Measurements from ENCODE around the gene CACNA1A. TPM values are rescaled to one million over a fixed set of nuclear protein-coding genes. Genes with fewer than 3 reads are reported as not detected.

Gene CACNA1A
- total RNA-seq, 1 donor from 2014 or later = 16.5 TPM

- no peak overlapping the region for H2AFZ ChIP-seq (replicated peaks)
- H3K9me3 ChIP-seq (ENCODE audit: low read depth) = no peaks in the 10 kb centered on the region
- H3K4me2 ChIP-seq = no peak overlapping the region
- no peaks in the 10 kb centered on the region for H4K20me1 ChIP-seq (ENCODE audit: low read depth)
- no peak for DNase-seq (ENCODE audit: low spot score)
- TF ChIP-seq EZH2 (IDR thresholded peaks at IDR 0.05) (no peak), CTCF (IDR thresholded peaks at IDR 0.05) (no peak), EZH2phosphoT487 (IDR thresholded peaks at IDR 0.05) (no peak)
- Mint-ChIP-seq H3K36me3 (no peaks in the 10 kb centered on the region), H3K27me3 (ENCODE audit: insufficient read depth, low read depth) (peaks cover 4% of the 10 kb centered on the region), H3K4me1 (peaks cover 22% of the 10 kb centered on the region), H3K4me3 (no peak overlapping the region), H3K9me3 (no peaks in the 10 kb centered on the region), H3K27ac (no peak overlapping the region)
- no peak overlapping the region for H3K4me3 ChIP-seq
- peaks cover 9% of the 10 kb centered on the region for H3K4me1 ChIP-seq
- no peaks in the 10 kb centered on the region for H3K27me3 ChIP-seq
- no peaks in the 10 kb centered on the region for H3K79me2 ChIP-seq (ENCODE audit: low read depth)
- H3F3A ChIP-seq (ENCODE audit: low read depth) = peaks cover 2% of the 10 kb centered on the region
- no peak overlapping the region for H3K9ac ChIP-seq
- H3K36me3 ChIP-seq = no peaks in the 10 kb centered on the region
- H3K27ac ChIP-seq = no peak overlapping the region
Observed at GRCh38 chr19:13208672-13209483, 297.4 kb downstream of the CACNA1A start.

- Mint-ChIP-seq H3K27ac (peak overlapping the region; percentile 91), H3K27me3 (ENCODE audit: insufficient read depth, low read depth) (peaks cover under 1% of the 10 kb centered on the region), H3K9me3 (no peaks in the 10 kb centered on the region), H3K36me3 (no peaks in the 10 kb centered on the region), H3K4me3 (no peak overlapping the region), H3K4me1 (peaks cover 22% of the 10 kb centered on the region)
- no peak overlapping the region for H2AFZ ChIP-seq (replicated peaks)
- H3K27ac ChIP-seq = peak overlapping the region; percentile 37
- peaks cover 2% of the 10 kb centered on the region for H3F3A ChIP-seq (ENCODE audit: low read depth)
- H3K4me3 ChIP-seq = no peak overlapping the region
- peak; percentile 45 for DNase-seq (ENCODE audit: low spot score)
- no peaks in the 10 kb centered on the region for H3K79me2 ChIP-seq (ENCODE audit: low read depth)
- no peak overlapping the region for H3K4me2 ChIP-seq
- no peaks in the 10 kb centered on the region for H3K36me3 ChIP-seq
- no peak for TF ChIP-seq EZH2phosphoT487 (IDR thresholded peaks at IDR 0.05)
- TF ChIP-seq CTCF (IDR thresholded peaks at IDR 0.05) = no peak
- no peak for TF ChIP-seq EZH2 (IDR thresholded peaks at IDR 0.05)
- no peaks in the 10 kb centered on the region for H4K20me1 ChIP-seq (ENCODE audit: low read depth)
- no peak overlapping the region for H3K9ac ChIP-seq
- H3K9me3 ChIP-seq (ENCODE audit: low read depth) = no peaks in the 10 kb centered on the region
- H3K4me1 ChIP-seq = peaks cover 9% of the 10 kb centered on the region
- no peaks in the 10 kb centered on the region for H3K27me3 ChIP-seq
Observed at GRCh38 chr19:13207846-13208671, 298.2 kb downstream of the CACNA1A start.

- Histone ChIP-seq H3K4me3 (no peak overlapping the region), H3K27ac (peak overlapping the region; percentile 37), H3K27me3 (no peaks in the 10 kb centered on the region), H3K4me1 (peaks cover 9% of the 10 kb centered on the region), H3K9me3 (ENCODE audit: low read depth) (no peaks in the 10 kb centered on the region), H3K9ac (no peak overlapping the region), H3K36me3 (no peaks in the 10 kb centered on the region), H2AFZ (replicated peaks) (no peak overlapping the region), H4K20me1 (ENCODE audit: low read depth) (no peaks in the 10 kb centered on the region), H3F3A (ENCODE audit: low read depth) (peaks cover 2% of the 10 kb centered on the region), H3K79me2 (ENCODE audit: low read depth) (no peaks in the 10 kb centered on the region), H3K4me2 (no peak overlapping the region)
- TF ChIP-seq EZH2 (IDR thresholded peaks at IDR 0.05) (no peak), EZH2phosphoT487 (IDR thresholded peaks at IDR 0.05) (no peak), CTCF (IDR thresholded peaks at IDR 0.05) (no peak)
- Mint-ChIP-seq H3K9me3 (no peaks in the 10 kb centered on the region), H3K4me1 (peaks cover 22% of the 10 kb centered on the region), H3K27ac (no peak overlapping the region), H3K4me3 (no peak overlapping the region), H3K36me3 (no peaks in the 10 kb centered on the region), H3K27me3 (ENCODE audit: insufficient read depth, low read depth) (no peaks in the 10 kb centered on the region)
- no peak for DNase-seq (ENCODE audit: low spot score)
Observed at GRCh38 chr19:13207237-13207845, 298.9 kb downstream of the CACNA1A start.

All from neural progenitor cell (in vitro differentiated cells).